ENCODE results near the gene TSPAN15.

DNA sequence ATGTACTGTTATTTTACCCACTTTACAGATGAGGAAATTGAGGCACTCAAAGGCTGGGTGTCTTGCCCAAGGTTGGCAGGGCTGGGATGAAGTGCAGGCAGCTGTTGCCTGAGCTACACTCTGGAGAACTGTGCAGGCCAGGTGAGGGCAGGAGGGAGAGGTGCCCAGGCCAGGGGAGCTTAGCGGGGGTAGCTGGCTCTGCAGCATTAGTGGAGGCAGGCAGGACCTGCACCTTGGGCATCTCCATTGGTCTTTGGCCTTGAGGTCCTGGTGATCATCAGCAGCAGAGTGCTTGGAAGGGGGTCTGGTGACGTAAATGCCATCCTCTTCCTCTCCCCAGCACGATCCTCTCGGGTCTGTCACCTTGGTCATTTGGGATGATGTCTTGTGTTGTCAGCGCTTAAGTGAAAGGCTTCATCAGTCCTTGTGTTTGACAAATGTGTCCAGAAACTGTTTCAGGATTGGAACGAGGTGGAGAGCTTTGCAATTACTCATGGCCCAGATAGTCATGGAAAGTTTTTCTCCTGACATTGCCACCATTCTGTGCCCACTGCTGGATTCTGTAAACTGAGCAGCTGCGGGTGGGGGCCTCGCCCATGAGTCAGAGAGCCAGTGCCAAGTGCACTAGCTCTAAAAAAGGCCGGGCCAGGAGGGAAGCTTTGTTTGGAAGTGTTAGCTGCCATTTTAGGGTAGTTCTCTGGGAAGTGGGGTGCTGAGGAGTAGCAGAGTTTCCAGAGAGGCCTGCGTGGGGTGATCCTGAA lies 47.6 kb downstream of the TSPAN15 start:
- TF ChIP-seq, protein P1, sequence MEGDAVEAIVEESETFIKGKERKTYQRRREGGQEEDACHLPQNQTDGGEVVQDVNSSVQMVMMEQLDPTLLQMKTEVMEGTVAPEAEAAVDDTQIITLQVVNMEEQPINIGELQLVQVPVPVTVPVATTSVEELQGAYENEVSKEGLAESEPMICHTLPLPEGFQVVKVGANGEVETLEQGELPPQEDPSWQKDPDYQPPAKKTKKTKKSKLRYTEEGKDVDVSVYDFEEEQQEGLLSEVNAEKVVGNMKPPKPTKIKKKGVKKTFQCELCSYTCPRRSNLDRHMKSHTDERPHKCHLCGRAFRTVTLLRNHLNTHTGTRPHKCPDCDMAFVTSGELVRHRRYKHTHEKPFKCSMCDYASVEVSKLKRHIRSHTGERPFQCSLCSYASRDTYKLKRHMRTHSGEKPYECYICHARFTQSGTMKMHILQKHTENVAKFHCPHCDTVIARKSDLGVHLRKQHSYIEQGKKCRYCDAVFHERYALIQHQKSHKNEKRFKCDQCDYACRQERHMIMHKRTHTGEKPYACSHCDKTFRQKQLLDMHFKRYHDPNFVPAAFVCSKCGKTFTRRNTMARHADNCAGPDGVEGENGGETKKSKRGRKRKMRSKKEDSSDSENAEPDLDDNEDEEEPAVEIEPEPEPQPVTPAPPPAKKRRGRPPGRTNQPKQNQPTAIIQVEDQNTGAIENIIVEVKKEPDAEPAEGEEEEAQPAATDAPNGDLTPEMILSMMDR (conservative IDR thresholded peaks at IDR 0.05; ENCODE audit: low read depth, low read length) = no peak
- no peak for TF ChIP-seq EZH2 (IDR thresholded peaks at IDR 0.05; ENCODE audit: low read length, unreplicated experiment)
- no peak for TF ChIP-seq EZH2phosphoT487 (IDR thresholded peaks at IDR 0.05; ENCODE audit: borderline replicate concordance, low read length)

Measured in PC-3 (cell line).